ENCODE results near the gene ITIH5.

Gene ITIH5

GRCh38 chr10:7625009-7625408 lies 41.8 kb downstream of the ITIH5 start:
- no peak overlapping the region for H3K4me3 Mint-ChIP-seq
- H3K4me1 Mint-ChIP-seq = no peaks in the 10 kb centered on the region
- peaks cover 10% of the 10 kb centered on the region for H3K27me3 Mint-ChIP-seq (ENCODE audit: low read depth)
- no peak for TF ChIP-seq CTCF (IDR thresholded peaks at IDR 0.05; ENCODE audit: unreplicated experiment in 3 of 3)
- no peaks in the 10 kb centered on the region for H3K36me3 Mint-ChIP-seq (ENCODE audit: low read depth)
- no peaks in the 10 kb centered on the region for H3K9me3 Mint-ChIP-seq
- H3K27ac Mint-ChIP-seq = no peak overlapping the region

GRCh38 chr10:7622969-7623368 lies 43.8 kb downstream of the ITIH5 start:
- Mint-ChIP-seq H3K36me3 (ENCODE audit: low read depth) (no peaks in the 10 kb centered on the region), H3K27me3 (ENCODE audit: low read depth) (peaks cover 6% of the 10 kb centered on the region), H3K4me3 (no peak overlapping the region), H3K9me3 (no peaks in the 10 kb centered on the region), H3K27ac (no peak overlapping the region), H3K4me1 (peaks cover 9% of the 10 kb centered on the region)
- no peak for TF ChIP-seq CTCF (IDR thresholded peaks at IDR 0.05; ENCODE audit: unreplicated experiment in 3 of 3)

DNA sequence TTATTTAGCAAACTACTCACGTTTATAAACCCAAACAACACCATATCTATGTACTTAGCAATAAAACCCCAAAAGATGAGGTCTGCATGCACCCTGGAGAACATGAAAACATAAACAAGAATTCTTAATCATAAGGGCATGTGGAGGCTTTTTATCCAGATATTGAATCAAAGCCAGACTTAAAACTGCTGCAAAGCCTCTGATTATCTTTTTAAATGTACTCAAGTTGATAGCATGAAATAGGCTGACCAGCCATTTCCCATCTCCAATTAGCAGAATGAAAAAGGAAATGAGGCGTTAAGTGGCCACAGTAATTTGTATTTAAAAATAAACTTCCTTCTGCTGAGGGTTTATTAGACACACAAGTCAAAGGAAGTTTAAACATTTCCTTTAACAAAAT lies 48.3 kb downstream of the ITIH5 start:
- Mint-ChIP-seq H3K27me3 (ENCODE audit: low read depth) (no peaks in the 10 kb centered on the region), H3K4me3 (no peak overlapping the region), H3K9me3 (no peaks in the 10 kb centered on the region), H3K36me3 (ENCODE audit: low read depth) (no peaks in the 10 kb centered on the region), H3K4me1 (peaks cover 16% of the 10 kb centered on the region), H3K27ac (no peak overlapping the region)
- no peak for TF ChIP-seq CTCF (IDR thresholded peaks at IDR 0.05; ENCODE audit: unreplicated experiment in 3 of 3)

GRCh38 chr10:7611909-7612308 lies 54.9 kb downstream of the ITIH5 start:
- H3K27me3 Mint-ChIP-seq (ENCODE audit: low read depth) = peaks cover 17% of the 10 kb centered on the region
- no peak for TF ChIP-seq CTCF (IDR thresholded peaks at IDR 0.05; ENCODE audit: unreplicated experiment in 3 of 3)
- no peak overlapping the region for H3K27ac Mint-ChIP-seq
- no peak overlapping the region for H3K4me3 Mint-ChIP-seq
- peaks cover 20% of the 10 kb centered on the region for H3K4me1 Mint-ChIP-seq
- no peaks in the 10 kb centered on the region for H3K36me3 Mint-ChIP-seq (ENCODE audit: low read depth)
- no peaks in the 10 kb centered on the region for H3K9me3 Mint-ChIP-seq

GRCh38 chr10:7610651-7611389 lies 55.9 kb downstream of the ITIH5 start:
- Mint-ChIP-seq H3K27ac (peak overlapping the region in 1 of 3 experiments; percentile 39), H3K9me3 (no peaks in the 10 kb centered on the region), H3K27me3 (ENCODE audit: low read depth) (peaks cover 17% of the 10 kb centered on the region), H3K4me1 (peaks cover 20% of the 10 kb centered on the region), H3K36me3 (ENCODE audit: low read depth) (no peaks in the 10 kb centered on the region), H3K4me3 (no peak overlapping the region)
- no peak for TF ChIP-seq CTCF (IDR thresholded peaks at IDR 0.05; ENCODE audit: unreplicated experiment in 3 of 3)

GRCh38 chr10:7610026-7610425 lies 56.7 kb downstream of the ITIH5 start:
- Mint-ChIP-seq H3K4me3 (no peak overlapping the region), H3K36me3 (ENCODE audit: low read depth) (no peaks in the 10 kb centered on the region), H3K4me1 (peaks cover 20% of the 10 kb centered on the region), H3K27ac (no peak overlapping the region), H3K27me3 (ENCODE audit: low read depth) (peaks cover 17% of the 10 kb centered on the region), H3K9me3 (no peaks in the 10 kb centered on the region)
- no peak for TF ChIP-seq CTCF (IDR thresholded peaks at IDR 0.05; ENCODE audit: unreplicated experiment in 3 of 3)
